PC-9 (cell line): ENCODE measurements around the gene ROBO2. TPM values are rescaled to one million over a fixed set of nuclear protein-coding genes. Genes with fewer than 3 reads are reported as not detected.

Experiments used
- BruUV-seq: library from RNA; stranded (reverse); fragments of 400-500 nt; replicated peaks from 2 replicates; lab custom pipeline; 2021; lab: Mats Ljungman, UMichigan
- CTCF ChIA-PET: fragments of 300-600 bp; sonication (Branson Sonifier 250); formaldehyde crosslinking; loops from one replicate; lab custom pipeline; 2022; ENCODE audit warnings: antibody characterized with exemption; lab: Charles Lee
- POLR2A ChIA-PET: fragments of 300-600 bp; sonication (Branson Sonifier 250); formaldehyde crosslinking; loops from one replicate; lab custom pipeline; 2022; ENCODE audit warnings: antibody characterized with exemption; ENCODE audit not compliant: unreplicated experiment; lab: Charles Lee
- DNase-seq, 2 experiments: peaks; one replicate each; pipeline versions ENCODE4 v3.0.0 to v3.0.0-alpha.2; 2015 to 2022; ENCODE audit warnings: mixed read lengths in 1 of 2
- H2AFZ ChIP-seq: fragments of 200-600 bp; sonication (generic); 2 replicates; pipeline ENCODE4 v1.8.1; 2017; ENCODE audit warnings: antibody characterized with exemption
- H3F3A ChIP-seq: fragments of 200-600 bp; sonication (generic); 2 replicates; pipeline ENCODE4 v1.8.1; 2017; ENCODE audit warnings: antibody characterized with exemption, mild to moderate bottlenecking, low read depth; ENCODE audit not compliant: insufficient read depth
- H3K27ac ChIP-seq: fragments of 200-600 bp; sonication (generic); 2 replicates; pipeline ENCODE4 v1.6.1; 2016; ENCODE audit warnings: mixed run types
- H3K27me3 ChIP-seq: fragments of 200-600 bp; sonication (generic); 2 replicates; pipeline ENCODE4 v1.6.1; 2016; ENCODE audit warnings: low read depth, mixed run types; ENCODE audit not compliant: insufficient read depth
- H3K36me3 ChIP-seq: fragments of 200-600 bp; sonication (generic); 2 replicates; pipeline ENCODE4 v1.6.1; 2016; ENCODE audit warnings: low read depth, mixed run types
- H3K4me1 ChIP-seq: fragments of 200-600 bp; sonication (generic); replicated peaks from 2 replicates; pipeline ENCODE4 v1.6.1; 2016; ENCODE audit warnings: mixed run types; ENCODE audit not compliant: insufficient read depth
- H3K4me2 ChIP-seq: fragments of 200-600 bp; sonication (generic); 2 replicates; pipeline ENCODE4 v1.6.1; 2017; ENCODE audit warnings: mixed run types
- H3K4me3 ChIP-seq: fragments of 200-600 bp; sonication (generic); 2 replicates; pipeline ENCODE4 v1.6.1; 2016; ENCODE audit warnings: mixed run types
- H3K79me2 ChIP-seq: fragments of 200-600 bp; sonication (generic); 2 replicates; pipeline ENCODE4 v1.6.1; 2017; ENCODE audit warnings: low read depth, mixed run types
- H3K9me2 ChIP-seq: fragments of 200-600 bp; sonication (generic); 2 replicates; pipeline ENCODE4 v1.8.1; 2017; ENCODE audit warnings: mild to moderate bottlenecking; ENCODE audit not compliant: insufficient read depth
- H3K9me3 ChIP-seq: fragments of 200-600 bp; sonication (generic); 2 replicates; pipeline ENCODE4 v1.8.1; 2016; ENCODE audit warnings: low read depth; ENCODE audit not compliant: insufficient read depth
- H4K20me1 ChIP-seq: fragments of 200-600 bp; sonication (generic); 2 replicates; pipeline ENCODE4 v1.8.1; 2017; ENCODE audit not compliant: insufficient read depth
- EZH2 ChIP-seq: fragments of 200-600 bp; sonication (generic); IDR thresholded peaks from 2 replicates; pipeline ENCODE4 v1.8.0; 2017; ENCODE audit warnings: antibody characterized with exemption, low read depth
- intact Hi-C: fragments of 100-400 bp; cut with micrococcal nuclease; formaldehyde crosslinking; loops from one replicate; pipeline ENCODE4 v1.10.0; 2022; ENCODE audit not compliant: unreplicated experiment
- total RNA-seq: library from RNA; stranded (reverse); gene quantifications from 2 replicates; pipeline ENCODE4 v1.2.3, GENCODE V29; 2021
- TF ChIP-seq, protein P1 (sequence below): fragments of 200-600 bp; sonication (generic); conservative IDR thresholded peaks from 2 replicates; pipeline ENCODE4 v1.6.1; 2017; ENCODE audit warnings: mixed run types, antibody characterized with exemption, mild to moderate bottlenecking, moderate library complexity

ROBO2 gene
- total RNA-seq, 1 experiment from 2014 or later, result 0.39 TPM

DNA sequence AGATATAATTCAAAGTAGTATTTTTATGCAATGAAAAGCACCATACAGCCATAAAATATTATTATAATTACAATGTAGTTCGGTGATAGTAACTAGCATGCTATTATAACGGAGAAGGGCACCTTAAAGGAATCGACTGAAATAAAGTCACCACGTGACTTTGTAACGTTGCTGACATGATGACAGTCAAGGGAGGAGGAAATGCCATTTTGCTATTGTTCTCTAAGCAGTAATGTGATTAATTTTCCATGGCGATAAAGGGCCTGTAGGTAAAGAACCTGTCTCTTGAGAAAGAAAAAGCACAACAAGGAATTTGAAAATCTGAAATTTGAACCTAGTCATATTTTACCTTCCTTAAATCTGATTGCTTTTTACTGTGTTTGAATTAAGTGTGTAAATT lies 526.2 kb downstream of the ROBO2 start:
- intact Hi-C loops, result no loop called here
- Histone ChIP-seq H3K4me1 (no peaks in the 10 kb centered on the region), H3K4me3 (no peak overlapping the region), H3K9me2 (no peaks in the 10 kb centered on the region), H3K79me2 (no peaks in the 10 kb centered on the region), H3K27ac (no peak overlapping the region), H2AFZ (no peak overlapping the region), H4K20me1 (no peaks in the 10 kb centered on the region), H3K4me2 (no peak overlapping the region), H3K36me3 (no peaks in the 10 kb centered on the region), H3K27me3 (no peaks in the 10 kb centered on the region), H3F3A (no peaks in the 10 kb centered on the region), H3K9me3 (no peaks in the 10 kb centered on the region)
- TF ChIP-seq EZH2, result no peak
- TF ChIP-seq, protein P1, sequence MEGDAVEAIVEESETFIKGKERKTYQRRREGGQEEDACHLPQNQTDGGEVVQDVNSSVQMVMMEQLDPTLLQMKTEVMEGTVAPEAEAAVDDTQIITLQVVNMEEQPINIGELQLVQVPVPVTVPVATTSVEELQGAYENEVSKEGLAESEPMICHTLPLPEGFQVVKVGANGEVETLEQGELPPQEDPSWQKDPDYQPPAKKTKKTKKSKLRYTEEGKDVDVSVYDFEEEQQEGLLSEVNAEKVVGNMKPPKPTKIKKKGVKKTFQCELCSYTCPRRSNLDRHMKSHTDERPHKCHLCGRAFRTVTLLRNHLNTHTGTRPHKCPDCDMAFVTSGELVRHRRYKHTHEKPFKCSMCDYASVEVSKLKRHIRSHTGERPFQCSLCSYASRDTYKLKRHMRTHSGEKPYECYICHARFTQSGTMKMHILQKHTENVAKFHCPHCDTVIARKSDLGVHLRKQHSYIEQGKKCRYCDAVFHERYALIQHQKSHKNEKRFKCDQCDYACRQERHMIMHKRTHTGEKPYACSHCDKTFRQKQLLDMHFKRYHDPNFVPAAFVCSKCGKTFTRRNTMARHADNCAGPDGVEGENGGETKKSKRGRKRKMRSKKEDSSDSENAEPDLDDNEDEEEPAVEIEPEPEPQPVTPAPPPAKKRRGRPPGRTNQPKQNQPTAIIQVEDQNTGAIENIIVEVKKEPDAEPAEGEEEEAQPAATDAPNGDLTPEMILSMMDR, result no peak
- CTCF ChIA-PET, result no interaction called here
- no peak for DNase-seq
- POLR2A ChIA-PET, result no interaction called here
- BruUV-seq, result no TSS peak

DNA sequence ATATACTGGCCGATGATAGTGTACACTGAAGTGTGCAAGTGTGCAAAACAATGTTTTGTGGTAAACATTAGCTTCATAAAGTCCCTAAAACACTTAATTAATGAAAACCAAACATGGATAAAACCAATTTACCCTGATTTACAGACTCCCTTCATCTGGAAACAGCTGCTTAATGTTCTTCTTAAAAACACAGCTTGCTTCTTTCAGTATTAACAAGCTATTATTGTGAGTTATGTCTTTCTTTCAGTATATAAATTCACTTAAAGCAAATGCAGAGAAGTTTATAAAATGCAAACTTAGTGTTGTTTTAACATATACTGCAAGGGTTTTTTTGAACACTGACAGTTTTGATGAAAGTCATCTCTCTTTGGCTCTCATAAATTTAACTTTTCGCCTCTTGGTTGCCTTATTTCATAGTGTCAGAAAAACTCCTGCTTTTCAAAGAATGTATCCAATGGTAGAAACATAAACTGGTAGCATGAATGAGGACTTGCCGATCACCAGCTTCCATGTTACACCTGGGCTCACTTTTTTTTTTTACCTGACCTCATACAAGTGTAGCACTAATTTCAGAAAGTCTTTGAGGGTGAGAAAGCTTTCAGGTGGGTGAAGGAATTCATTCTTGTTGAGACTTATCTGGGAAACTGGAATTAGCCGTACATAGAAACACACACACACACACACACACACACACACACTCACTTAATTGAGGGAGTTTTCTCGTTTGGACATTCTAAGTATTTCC lies 532.2 kb downstream of the ROBO2 start:
- Histone ChIP-seq H2AFZ (no peak overlapping the region), H3F3A (no peaks in the 10 kb centered on the region), H3K79me2 (no peaks in the 10 kb centered on the region), H4K20me1 (no peaks in the 10 kb centered on the region; the same call in 1 of the 2 replicates), H3K27me3 (no peaks in the 10 kb centered on the region), H3K4me2 (no peak overlapping the region), H3K36me3 (no peaks in the 10 kb centered on the region), H3K27ac (no peak overlapping the region), H3K4me3 (no peak overlapping the region), H3K9me3 (no peaks in the 10 kb centered on the region), H3K9me2 (no peaks in the 10 kb centered on the region), H3K4me1 (no peaks in the 10 kb centered on the region)
- DNase-seq, result no peak
- POLR2A ChIA-PET, result interaction anchor here (0.7 kb wide), 1 partner anchor 16 kb away, joined by 18 read pairs; no protein-coding TSS in a partner anchor
- BruUV-seq, result no TSS peak
- intact Hi-C loops, result no loop called here
- CTCF ChIA-PET, result no interaction called here
- no peak for TF ChIP-seq EZH2
- TF ChIP-seq, protein P1, result no peak

DNA sequence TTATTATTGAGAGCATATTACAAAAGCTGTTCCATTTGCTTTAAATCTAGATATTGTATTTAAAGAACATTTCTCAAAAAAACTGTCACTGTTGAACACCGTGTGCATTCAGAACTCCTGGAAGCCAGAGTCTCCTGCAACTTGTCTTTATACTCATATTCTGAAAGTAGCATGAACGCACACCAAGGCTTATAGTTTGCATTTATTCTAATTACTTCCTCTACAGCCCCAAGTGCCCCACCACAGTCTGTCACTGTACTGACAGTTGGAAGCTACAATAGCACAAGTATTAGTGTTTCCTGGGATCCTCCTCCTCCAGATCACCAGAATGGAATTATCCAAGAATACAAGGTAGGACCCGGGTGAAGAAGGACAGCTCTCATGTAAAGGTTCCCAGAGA lies 537.4 kb downstream of the ROBO2 start:
- no peak for DNase-seq
- no peaks in the 10 kb centered on the region for H3K4me1 ChIP-seq
- TF ChIP-seq, protein P1, result no peak
- TF ChIP-seq EZH2, result no peak
- no peaks in the 10 kb centered on the region for H3K27me3 ChIP-seq
- H3K9me3 ChIP-seq, result no peaks in the 10 kb centered on the region
- no peak overlapping the region for H2AFZ ChIP-seq
- H3K4me2 ChIP-seq, result no peak overlapping the region
- BruUV-seq, result no TSS peak
- intact Hi-C loops, result no loop called here
- no peak overlapping the region for H3K4me3 ChIP-seq
- ChIA-PET POLR2A (no interaction called here), CTCF (no interaction called here)
- no peaks in the 10 kb centered on the region for H3K79me2 ChIP-seq
- H3K9me2 ChIP-seq, result no peaks in the 10 kb centered on the region
- no peaks in the 10 kb centered on the region for H3K36me3 ChIP-seq
- H3K27ac ChIP-seq, result no peak overlapping the region
- no peaks in the 10 kb centered on the region for H3F3A ChIP-seq
- H4K20me1 ChIP-seq, result no peaks in the 10 kb centered on the region; the same call in 1 of the 2 replicates
